Measurements from ENCODE around the gene LHFPL2. TPM values are rescaled to one million over a fixed set of nuclear protein-coding genes. Genes with fewer than 3 reads are reported as not detected.
A peak's percentile ranks its signal among the peaks of the same experiment; 100 is the strongest.

The LHFPL2 gene
- total RNA-seq, 1 experiment from 2014 or later: 11.7 TPM

DNA sequence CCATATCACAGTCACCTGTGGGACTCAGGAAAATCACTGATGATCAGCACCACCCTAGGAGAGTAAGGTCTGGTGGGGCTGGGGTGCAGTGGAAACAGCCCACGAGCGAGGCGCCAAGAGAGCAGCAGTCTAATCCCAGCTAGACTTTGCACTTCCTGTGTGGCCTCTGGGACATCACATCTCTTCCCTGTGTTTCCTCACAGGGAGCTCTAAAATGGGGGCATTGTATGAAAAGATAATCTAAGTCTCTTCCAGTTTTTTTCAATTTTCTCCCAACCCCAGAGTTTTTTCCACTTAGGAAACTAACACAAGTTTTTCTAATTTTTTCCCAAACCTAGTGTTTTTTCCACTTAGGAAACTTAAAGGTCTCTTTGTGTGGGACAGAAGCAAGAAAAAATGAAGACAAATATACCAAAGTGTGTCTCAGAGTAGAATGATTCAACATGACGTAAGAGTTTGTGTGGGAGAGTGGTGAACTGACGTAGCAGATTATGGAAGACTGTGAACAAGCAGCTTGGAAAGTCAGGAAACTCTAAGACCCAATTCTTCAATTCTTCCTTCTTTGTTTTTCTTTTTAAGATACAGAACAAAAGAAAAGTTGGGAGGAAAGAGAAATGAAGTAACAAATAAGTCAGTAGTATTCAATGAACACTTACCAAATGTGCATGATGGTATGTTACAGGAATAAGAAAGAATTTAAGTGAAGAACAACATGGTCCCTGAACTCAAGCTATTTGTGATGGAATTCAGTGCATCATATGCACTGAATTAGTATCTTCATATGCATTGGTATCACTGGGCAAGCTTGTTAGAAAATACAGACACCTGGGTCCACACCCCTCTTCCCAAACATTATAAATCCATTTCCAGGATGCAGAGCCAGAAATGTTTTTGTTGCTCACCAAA, 51.3 kb downstream of the LHFPL2 start:
- DNase-seq (ENCODE audit: low spot score): no peak

DNA sequence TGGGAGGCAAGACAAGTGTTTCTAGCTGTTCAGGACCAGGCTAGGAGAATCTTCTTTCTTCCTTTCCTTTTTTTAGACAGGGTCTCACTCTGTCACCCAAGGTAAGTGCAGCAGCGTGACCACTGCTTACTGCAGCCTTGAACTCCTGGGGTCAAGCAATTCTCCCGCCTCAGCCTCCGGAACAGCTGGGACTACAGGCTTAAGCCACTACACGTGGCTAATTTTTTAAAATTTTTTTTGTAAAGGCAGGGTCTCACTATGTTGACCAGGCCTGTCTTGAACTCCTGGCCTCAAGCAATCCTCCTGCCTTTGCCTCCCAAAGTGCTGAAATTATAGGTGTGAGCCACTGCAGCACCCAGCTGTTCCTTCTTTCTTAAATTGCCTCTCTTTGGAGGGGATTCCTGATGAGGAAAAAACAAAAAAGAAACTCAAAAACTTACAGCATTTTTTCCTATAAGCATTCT, 53.1 kb downstream of the LHFPL2 start:
- DNase-seq (ENCODE audit: low spot score): no peak

DNA sequence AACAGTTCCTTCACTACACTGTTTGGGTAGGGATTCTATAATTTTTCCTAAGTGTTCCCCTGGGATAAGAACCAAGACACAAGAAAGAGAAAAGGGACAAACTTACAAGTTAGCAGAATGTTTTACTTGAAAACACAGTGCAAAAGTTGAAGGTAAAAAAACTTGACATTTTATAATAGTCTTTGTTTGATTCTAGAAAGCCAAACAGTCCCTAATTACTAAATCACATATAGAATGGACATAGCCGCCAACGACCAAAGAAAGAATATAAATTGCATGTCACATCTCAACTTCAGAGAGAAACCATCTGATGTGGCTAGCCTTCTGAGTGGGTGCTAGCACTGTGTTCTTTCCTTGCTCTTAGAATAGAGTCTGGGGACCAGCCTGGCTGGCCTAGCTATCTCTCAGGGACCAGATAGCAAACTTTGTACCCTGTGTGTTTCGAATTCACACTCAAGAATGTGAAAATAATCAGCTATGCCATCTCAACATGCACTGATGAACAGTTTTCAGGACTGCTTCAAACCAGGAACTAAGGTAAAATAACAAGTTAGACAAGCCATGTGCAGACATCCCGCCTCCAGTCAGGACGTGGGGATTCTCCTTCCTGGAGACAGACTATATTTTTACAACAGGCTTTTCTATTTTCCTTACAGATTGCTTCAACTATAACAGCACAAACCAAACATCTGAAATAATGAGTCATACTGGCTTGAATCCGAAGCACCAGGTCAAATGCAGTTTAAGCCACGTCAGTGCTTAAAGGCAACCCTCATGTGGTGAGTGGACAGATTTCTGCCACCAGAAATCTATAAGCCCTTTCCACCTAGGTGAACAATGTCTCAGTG, 53.7 kb downstream of the LHFPL2 start:
- DNase-seq (ENCODE audit: low spot score): peak; percentile 82

DNA sequence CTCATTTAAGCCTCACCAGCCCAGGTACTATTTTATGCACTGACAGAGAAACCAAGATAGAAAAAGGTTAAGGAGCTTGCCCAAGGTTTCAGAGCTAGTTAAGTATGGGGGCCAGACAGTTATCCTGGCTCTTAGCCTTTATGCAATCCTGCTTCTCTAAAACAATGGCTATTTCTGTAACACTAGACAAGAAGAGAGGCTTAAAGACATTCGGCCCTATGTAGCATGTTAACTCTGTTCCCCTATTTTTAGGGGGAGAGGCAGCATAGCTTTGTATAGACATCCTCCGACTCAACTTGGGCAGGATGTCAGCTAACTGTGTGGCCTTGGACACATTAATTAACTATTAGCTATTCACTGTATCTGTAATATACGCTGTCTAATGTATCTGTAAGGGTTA, 54.6 kb downstream of the LHFPL2 start:
- no peak for DNase-seq (ENCODE audit: low spot score)

DNA sequence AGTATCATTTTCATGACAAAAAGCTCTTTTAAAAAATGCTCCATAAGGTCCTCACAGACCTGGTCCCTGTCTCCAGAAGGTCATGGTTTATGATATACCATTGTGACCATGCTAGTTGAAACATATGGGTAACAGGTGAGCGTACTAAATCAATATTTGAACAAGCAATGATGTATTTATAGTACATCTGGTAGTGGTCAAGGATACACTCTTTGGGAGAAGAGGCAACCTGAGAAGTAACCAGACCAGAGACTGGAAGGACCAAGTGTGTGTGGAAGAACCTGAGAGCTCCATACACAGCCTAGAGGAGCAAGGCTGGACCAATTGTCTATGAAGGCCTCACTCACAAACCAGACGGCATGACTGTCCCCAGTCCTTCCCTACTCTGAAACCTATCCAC, 55.1 kb downstream of the LHFPL2 start:
- DNase-seq (ENCODE audit: low spot score): no peak

DNA sequence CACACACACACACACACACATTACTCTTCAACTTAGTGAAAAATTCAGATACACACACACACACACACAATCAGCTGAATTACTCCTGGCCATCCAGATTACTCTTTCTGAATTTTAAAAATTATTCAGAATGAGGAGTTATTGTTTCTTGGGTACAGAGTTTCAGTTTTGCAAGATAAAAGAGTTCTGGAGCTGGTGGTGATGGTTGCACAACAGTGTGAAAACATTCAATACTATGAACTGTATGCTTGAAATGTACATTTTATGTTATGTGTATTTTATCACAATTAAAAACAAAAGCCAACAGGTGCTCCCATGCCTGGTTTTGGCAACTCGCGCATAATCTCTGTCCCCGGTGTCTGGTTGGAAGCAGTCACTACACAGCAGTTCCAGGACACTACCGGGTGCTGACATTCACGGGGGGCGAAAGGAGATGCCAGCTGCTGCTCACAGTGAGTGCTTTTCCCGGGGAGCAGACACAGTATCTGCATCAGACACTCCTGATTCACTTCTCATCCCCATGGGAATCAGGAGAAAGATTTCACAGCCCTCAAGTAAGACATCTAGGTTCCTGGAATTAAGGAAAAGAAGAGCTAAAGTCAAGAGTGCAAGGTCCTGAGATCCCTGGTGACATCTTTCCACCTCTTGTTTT, 55.7 kb downstream of the LHFPL2 start:
- no peak for DNase-seq (ENCODE audit: low spot score)

DNA sequence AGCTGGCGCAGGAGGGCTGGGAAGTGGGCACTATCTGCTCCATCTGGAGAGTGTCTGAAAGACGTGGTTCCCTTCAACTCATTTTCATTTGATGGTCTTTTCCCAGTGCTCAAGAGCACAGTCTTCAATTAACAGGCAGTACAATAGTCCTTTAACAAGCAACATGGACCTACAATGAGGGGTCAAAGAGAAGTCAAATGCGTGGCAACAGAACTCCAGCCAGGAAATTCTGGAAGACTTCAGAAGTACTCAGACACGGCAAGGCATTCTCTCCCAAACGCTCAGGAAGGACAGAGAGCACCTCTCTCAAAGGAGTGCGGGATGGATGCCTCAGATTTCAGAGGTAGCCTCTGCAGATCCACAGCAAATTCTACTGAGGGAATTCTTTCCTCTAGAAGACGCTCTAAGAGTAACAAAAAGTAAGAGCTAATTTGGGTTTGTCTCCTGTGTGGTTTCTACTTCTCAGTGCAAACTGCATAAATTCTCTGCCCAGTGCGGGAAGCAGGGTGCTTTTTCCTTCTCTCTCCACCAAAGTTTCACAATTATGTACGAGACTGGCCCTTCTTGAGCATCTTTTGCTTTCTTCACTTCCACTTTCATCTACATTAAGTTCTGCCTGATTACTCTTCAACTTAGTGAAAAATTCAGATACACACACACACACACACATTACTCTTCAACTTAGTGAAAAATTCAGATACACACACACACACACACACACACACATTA, 56.4 kb downstream of the LHFPL2 start:
- DNase-seq (ENCODE audit: low spot score): no peak

DNA sequence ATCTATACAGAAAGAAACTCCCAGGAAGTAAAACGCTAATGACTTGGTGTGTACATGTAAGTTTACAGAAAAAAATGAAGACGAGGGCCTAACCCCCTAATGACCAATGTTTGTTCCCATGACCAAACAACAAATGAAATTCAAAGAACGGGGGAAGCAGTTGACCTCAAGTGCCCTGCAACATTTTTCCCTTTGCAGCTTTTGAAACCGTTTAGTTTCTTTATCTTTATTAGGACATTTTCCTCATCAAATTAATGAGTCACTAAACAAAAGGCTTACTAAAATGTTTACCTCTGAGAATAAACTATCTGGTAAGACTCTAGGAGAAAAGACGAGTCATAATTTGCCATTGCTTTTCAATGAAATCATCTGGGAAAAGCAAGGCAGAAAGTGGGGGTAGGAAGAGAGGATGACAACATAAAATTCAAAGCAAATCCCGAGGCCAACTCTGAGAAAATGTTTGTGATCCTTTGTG, 57.4 kb downstream of the LHFPL2 start:
- DNase-seq (ENCODE audit: low spot score): no peak

DNA sequence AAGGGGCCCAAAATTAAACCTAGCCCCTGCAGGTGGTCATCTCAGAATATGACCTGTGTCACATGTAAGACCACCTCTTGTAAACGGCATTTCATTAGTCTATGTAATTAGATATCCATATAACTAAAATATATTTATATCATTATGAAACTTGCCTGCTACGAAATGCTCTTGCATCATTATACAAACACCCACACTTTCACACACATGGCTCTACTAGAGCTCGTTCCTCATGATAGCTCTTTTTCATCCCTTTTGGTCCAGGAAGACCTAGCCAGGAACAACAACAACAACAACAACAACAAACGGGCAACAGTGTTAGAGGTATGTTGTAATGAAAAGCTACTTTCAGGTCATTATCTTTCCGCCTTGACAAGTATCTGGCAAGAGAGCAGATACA, 58.6 kb downstream of the LHFPL2 start:
- DNase-seq (ENCODE audit: low spot score): no peak

DNA sequence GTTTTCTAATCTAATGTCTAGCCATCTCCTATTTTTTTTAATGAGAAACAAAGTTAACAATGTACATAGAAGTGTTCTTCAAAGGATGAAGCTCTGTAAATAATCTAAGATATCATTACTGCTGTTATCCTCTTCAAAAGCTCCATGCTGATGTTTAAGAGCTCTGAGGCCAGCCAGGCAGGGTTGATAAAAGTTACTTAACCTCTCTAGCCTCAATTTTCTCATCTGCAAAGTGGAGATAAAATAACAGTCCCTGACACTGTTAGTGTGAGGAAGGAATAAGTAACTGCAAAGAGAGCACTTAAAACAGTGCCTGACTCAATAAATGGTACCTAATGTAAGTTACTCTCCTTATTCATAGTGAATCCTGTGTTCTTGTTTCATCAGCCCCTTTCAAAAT, 60.1 kb downstream of the LHFPL2 start:
- DNase-seq (ENCODE audit: low spot score): no peak

DNA sequence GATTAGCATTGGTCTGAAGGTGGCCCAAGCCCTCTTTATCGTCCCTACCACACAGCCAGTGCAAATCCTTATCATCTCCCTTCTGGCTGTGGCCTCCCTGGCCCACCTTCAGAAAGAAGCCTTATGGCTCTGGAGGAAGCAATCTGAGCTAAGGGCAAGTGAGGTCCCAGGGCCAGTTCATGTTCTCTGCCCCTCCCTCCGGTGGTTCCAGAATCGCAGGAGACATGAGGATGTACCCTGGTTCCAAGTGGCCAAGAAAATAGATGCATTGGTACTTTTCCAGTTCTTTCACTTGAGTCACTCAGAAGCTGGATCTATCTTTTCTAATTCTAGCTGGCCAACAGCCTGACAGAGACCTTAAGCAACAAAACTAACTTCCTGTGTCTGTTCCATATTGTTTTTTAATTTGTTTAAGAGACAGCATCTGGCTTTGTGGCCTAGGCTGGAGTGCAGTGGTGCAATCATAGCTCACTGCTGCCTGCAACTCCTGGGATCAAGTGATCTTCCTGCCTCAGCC, 60.7 kb downstream of the LHFPL2 start:
- DNase-seq (ENCODE audit: low spot score): no peak

DNA sequence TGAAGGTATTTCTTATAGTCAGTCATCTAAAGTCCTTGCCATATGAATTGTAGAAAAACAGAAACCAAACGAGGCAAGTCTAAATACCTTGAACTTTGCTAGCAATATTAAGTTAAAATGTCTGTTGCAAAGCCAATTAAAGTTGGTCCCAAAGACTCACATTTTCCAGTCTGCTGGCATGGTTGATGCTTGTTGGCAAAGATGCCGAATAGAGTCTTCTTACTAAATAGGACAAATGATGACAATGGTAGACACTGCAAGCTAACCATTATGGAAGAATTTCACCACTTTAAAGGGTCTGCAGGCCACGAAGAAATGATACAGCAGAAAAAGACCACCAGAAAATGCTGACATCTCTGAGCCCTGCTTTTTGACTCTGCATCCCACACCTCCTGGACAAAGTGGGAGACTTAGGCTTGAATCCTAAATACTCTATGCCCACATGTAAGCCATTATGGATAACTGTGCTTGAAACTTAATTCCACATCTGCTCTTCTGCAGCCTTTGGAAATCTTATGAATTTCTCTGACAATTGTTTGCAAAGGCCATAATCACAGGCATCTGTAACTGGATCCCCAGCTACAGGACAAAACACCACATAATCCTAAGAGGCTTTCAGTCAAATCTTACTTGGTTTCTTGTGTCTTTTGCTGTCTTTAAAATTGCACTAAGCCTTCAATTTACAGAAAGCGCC, 61.3 kb downstream of the LHFPL2 start:
- no peak for DNase-seq (ENCODE audit: low spot score)

DNA sequence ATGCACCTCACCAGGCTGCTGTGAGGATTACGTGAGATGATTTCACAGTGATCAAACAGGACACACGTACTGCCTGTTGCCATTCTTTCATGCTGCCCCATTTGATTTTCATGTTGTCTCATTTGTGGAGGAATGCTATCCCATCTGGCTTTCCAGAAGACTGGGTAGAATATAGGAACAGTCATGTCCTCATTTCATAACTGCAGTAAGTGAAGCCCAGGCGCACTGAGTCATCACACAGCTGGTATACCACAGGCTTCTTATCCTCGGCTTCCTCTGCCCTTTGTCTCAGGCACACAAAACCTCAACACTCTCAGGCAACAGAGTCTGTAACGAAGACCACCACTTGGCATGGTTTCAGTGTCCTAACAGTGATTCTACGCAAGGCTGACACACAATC, 62.3 kb downstream of the LHFPL2 start:
- no peak for DNase-seq (ENCODE audit: low spot score)

DNA sequence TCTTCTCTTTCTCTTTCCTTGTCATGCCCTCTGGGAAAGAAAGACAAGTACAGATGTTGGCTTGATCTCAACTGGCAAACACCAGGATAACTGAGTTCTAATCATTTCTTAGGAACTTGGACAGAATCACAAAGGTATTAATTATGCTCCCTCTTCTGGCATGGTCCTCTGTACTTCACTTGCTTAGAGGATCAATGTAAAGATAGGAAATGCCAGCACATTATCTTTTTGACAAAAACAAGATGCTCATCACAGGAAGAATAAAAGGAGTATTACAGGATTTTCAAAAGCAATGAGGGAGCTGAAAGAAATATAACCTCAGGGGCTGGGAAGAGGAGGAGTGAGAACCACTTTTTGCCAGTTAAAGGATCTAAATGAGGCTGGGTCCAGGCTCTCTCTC, 70.6 kb downstream of the LHFPL2 start:
- DNase-seq (ENCODE audit: low spot score): no peak

DNA sequence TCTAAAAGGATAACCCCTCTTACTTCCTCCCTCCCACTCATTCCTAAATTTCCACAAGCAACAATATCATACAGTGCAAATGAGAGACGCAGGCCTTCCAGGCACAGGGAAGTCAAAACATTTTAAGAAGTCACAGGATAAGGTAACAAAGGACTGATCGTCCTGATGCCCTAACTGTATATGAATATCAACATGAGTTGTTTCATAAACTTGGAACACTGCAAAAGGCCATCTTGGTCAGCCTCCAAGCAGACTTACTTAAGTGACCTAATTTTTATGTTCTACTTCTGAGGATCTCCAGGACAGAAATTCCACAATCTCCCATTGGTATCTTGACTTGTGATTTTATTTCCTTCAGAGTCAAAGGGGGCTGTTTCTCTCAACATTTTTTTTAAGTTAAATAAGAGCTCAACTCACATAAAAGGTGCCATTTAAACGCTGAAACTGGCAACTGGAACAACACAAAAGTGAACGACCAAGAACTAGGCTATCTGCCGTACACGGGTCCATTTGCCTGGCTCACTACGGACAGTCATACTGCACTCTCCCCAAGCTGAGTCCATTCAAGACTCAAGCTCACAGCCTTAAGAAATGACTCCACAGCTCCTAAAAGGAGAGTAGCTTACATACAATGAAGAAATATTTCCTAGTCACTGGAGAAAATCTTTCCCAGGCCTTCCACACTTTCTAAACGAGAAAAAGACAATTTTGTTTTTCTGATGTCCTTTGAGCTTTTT, 71.3 kb downstream of the LHFPL2 start:
- DNase-seq (ENCODE audit: low spot score): no peak

DNA sequence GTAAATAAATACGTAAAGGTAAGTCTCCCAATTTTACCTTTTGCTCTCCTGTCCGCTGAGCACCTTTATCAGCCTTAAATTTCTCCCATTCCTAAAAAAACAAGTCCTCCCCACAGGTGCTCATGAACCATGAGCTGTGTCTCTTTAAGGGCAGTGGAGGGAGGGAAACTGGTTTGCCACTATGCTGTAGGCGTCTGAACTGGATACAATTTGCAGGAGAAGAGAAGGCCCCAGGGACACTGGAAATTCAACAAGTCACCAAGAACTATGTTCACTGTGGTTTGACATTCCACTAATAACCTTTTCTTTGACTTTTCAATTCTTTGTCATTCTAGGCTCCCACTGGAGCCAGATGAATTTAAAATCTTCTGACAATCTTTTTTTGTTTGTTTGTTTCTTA, 72.2 kb downstream of the LHFPL2 start:
- DNase-seq (ENCODE audit: low spot score): no peak

DNA sequence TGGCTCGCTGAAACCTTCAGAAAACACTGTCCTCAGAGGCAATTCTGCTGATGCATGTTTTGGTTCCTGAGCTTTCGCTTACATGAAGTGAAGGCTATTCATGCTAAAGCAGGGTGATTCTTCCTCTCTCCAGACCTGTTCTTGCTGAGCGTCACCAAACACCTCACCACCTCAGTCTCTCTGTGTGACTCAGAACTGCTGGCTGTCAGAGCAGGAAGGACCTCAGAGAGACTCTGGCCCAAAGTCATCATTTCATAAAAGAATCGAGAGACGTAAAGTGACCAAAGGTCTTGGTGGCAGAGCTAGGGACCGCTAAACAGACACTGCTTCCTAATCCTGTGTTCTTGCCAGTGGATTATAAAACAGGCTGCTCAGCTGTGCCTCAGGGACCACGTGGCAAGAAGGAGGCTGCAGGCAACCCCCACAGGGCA, 73.8 kb downstream of the LHFPL2 start:
- peak; percentile 33 for DNase-seq (ENCODE audit: low spot score)

DNA sequence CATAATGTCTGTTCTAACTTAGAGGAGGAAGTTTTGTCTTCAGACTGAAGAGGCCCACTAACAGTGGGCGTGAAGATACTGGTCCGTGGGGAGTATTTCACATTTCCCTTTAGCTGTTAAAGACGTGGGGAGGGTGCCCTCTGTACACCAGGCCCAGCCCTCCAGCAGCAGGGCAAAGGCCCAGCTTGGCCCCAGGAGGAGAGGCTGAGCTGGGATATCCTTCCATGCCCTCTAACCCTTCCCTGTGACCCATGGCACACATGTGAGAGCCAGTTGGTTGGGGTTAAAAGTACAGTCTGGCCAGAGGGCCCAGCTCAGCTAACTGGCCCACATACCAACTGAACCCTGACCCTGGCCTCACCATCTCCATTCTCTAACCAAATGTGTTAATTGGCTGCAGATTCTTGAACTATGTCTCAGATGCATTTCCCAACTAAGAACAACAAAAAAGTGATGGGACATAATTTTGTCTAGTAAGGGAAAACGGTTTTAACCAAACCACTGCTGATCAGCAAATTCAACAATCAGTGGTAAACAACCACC, 74.4 kb downstream of the LHFPL2 start:
- no peak for DNase-seq (ENCODE audit: low spot score)

DNA sequence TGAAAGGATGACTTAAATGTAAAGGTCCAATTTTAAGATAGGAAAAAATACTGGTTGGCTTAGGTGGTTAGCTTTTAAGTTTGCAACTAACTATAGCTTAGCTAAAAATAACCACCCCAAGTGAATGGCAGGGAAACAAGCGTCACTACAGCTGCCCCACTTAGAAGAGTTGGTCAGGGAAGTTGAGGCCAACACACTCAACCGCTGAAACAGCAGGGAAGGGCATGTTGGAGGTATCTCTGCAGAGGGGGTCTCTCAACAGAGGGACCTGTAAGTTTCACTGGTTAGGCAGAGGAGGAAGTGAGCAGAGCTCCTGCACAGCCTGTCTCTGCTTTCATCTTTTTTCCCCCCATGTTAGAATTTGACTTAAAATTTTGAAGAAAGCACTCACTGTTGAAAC, 75.3 kb downstream of the LHFPL2 start:
- DNase-seq (ENCODE audit: low spot score): no peak

Data from HT-29 (cell line).